Common myeloid progenitor, CD34-positive (primary cell): Measurements from ENCODE around the gene SPOCD1.
"Not testable (repeated sequence)": the region's sequence is repeated elsewhere in the genome, so short reads cannot be mapped to it uniquely, and the experiment has no call there.

ENCODE experiments used
- CTCF ChIA-PET: fragments of 350-600 bp; sonication (Branson Sonifier 250); formaldehyde crosslinking; loops from one replicate; lab custom pipeline; 2021; ENCODE audit warnings: antibody characterized with exemption; lab: Charles Lee
- POLR2A ChIA-PET: fragments of 350-600 bp; sonication (Branson Sonifier 250); formaldehyde crosslinking; loops from one replicate; lab custom pipeline; 2021; ENCODE audit warnings: antibody characterized with exemption; lab: Charles Lee
- DNase-seq, 3 donors: peaks; one replicate each; pipeline versions ENCODE4 v3.0.0 to v3.0.0-alpha.2; 2013
- H3K27ac ChIP-seq, 2 experiments: 1 replicate in 1 of 2; 2 replicates in 1 of 2; pipeline ENCODE4 v1.7.0; 2013; ENCODE audit warnings: inconsistent platforms in 2 of 2, low read length in 2 of 2, mild to moderate bottlenecking in 2 of 2, low read depth in 1 of 2, moderate library complexity in 1 of 2; ENCODE audit not compliant: severe bottlenecking in 2 of 2, insufficient read depth in 1 of 2, poor library complexity in 1 of 2
- H3K27me3 ChIP-seq, 5 experiments: replicated peaks in 2 of 5; 1 replicate in 3 of 5; 2 replicates in 2 of 5; pipeline versions ENCODE4 v1.6.1 to v1.7.0; 2013; ENCODE audit warnings: low read length in 4 of 5, mild to moderate bottlenecking in 2 of 5, moderate library complexity in 2 of 5, inconsistent platforms in 1 of 5; ENCODE audit not compliant: insufficient read depth in 5 of 5, control insufficient read depth in 4 of 5
- H3K36me3 ChIP-seq, 4 experiments: 1 replicate in 2 of 4; 2 replicates in 2 of 4; pipeline versions ENCODE4 v1.6.1 to v1.7.0; 2013; ENCODE audit warnings: low read length in 3 of 4, control low read depth in 1 of 4, mild to moderate bottlenecking in 1 of 4; ENCODE audit not compliant: control insufficient read depth in 4 of 4, insufficient read depth in 4 of 4
- H3K4me1 ChIP-seq, 4 experiments: 1 replicate in 3 of 4; 2 replicates in 1 of 4; pipeline versions ENCODE4 v1.6.1 to v1.7.1; 2013; ENCODE audit warnings: low read length in 3 of 4, mild to moderate bottlenecking in 3 of 4, control low read depth in 1 of 4, inconsistent platforms in 1 of 4, moderate library complexity in 1 of 4; ENCODE audit not compliant: control insufficient read depth in 4 of 4, insufficient read depth in 4 of 4; ENCODE audit errors: control extremely low read depth in 1 of 4
- H3K4me3 ChIP-seq, 7 experiments: 1 replicate in 4 of 7; 2 replicates in 3 of 7; pipeline versions ENCODE4 v1.5.1 to v1.7.0; 2013; ENCODE audit warnings: mild to moderate bottlenecking in 7 of 7, low read length in 6 of 7, moderate library complexity in 6 of 7, inconsistent platforms in 2 of 7, low read depth in 2 of 7, control low read depth in 1 of 7; ENCODE audit not compliant: insufficient read depth in 4 of 7, control insufficient read depth in 1 of 7; ENCODE audit errors: extremely low read depth in 1 of 7
- H3K9me3 ChIP-seq, 5 experiments: 1 replicate in 4 of 5; 2 replicates in 1 of 5; pipeline versions ENCODE4 v1.6.1 to v1.7.1; 2013; ENCODE audit warnings: low read length in 4 of 5, mild to moderate bottlenecking in 2 of 5, inconsistent platforms in 1 of 5, low read depth in 1 of 5, moderate library complexity in 1 of 5; ENCODE audit not compliant: control insufficient read depth in 4 of 5, insufficient read depth in 2 of 5; ENCODE audit errors: control extremely low read depth in 1 of 5
- WGBS: methylation state at CpG from one replicate; pipeline ENCODE4 v1.1.5; 2013; ENCODE audit not compliant: insufficient coverage; 5-methylcytosine and 5-hydroxymethylcytosine counted together

Gene SPOCD1

GRCh38 chr1:31830511-31830910 lies 14.7 kb upstream of the SPOCD1 start:
- H3K9me3 ChIP-seq, result no peaks in the 10 kb centered on the region
- no peaks in the 10 kb centered on the region for H3K36me3 ChIP-seq
- no peaks in the 10 kb centered on the region for H3K27me3 ChIP-seq
- H3K4me3 ChIP-seq, result no peak overlapping the region
- no peak for DNase-seq
- ChIA-PET CTCF (no interaction called here), POLR2A (no interaction called here)
- 97% methylated on average over 8 of the region's 8 CpGs for WGBS
- H3K27ac ChIP-seq, result no peak overlapping the region
- peaks cover 12 to 25% (median 20%) of the 10 kb centered on the region in 4 experiments for H3K4me1 ChIP-seq

- Histone ChIP-seq H3K4me3 (no peak overlapping the region), H3K27ac (no peak overlapping the region), H3K36me3 (no peaks in the 10 kb centered on the region), H3K9me3 (no peaks in the 10 kb centered on the region), H3K27me3 (no peaks in the 10 kb centered on the region), H3K4me1 (peaks cover 12 to 25% (median 20%) of the 10 kb centered on the region in 4 experiments)
- 87% methylated on average over 8 of the region's 10 CpGs for WGBS
- DNase-seq, result no peak
- ChIA-PET POLR2A (no interaction called here), CTCF (no interaction called here)
Observed at GRCh38 chr1:31830065-31830464, 14.2 kb upstream of the SPOCD1 start.

GRCh38 chr1:31828926-31829690 lies 13.3 kb upstream of the SPOCD1 start:
- Histone ChIP-seq H3K27me3 (no peaks in the 10 kb centered on the region), H3K4me1 (peaks cover 12 to 25% (median 20%) of the 10 kb centered on the region in 4 experiments), H3K4me3 (no peak overlapping the region), H3K9me3 (no peaks in the 10 kb centered on the region), H3K27ac (no peak overlapping the region), H3K36me3 (no peaks in the 10 kb centered on the region)
- POLR2A ChIA-PET, result interaction anchor here (0.5 kb wide), 1 partner anchor 78 kb away, joined by 6 read pairs; no protein-coding TSS in a partner anchor
- CTCF ChIA-PET, result interaction anchor here (1.0 kb wide), 1 partner anchor 14 kb away, joined by 3 read pairs; no protein-coding TSS in a partner anchor
- no peak for DNase-seq
- WGBS, result 99% methylated on average over 12 of the region's 15 CpGs

- no peak overlapping the region for H3K4me3 ChIP-seq
- no peak for DNase-seq
- ChIA-PET CTCF (interaction anchor here (0.9 kb wide), 1 partner anchor 8 kb away, joined by 4 read pairs; no protein-coding TSS in a partner anchor), POLR2A (interaction anchor here (0.5 kb wide), 1 partner anchor 79 kb away, joined by 6 read pairs; no protein-coding TSS in a partner anchor)
- H3K9me3 ChIP-seq, result no peaks in the 10 kb centered on the region
- H3K27ac ChIP-seq, result no peak overlapping the region
- peaks cover 12 to 25% (median 20%) of the 10 kb centered on the region in 4 experiments for H3K4me1 ChIP-seq
- H3K27me3 ChIP-seq, result no peaks in the 10 kb centered on the region
- WGBS, result 87% methylated on average over 8 of the region's 8 CpGs
- H3K36me3 ChIP-seq, result no peaks in the 10 kb centered on the region
Observed at GRCh38 chr1:31828341-31828740, 12.5 kb upstream of the SPOCD1 start.

- H3K4me3 ChIP-seq, result no peak overlapping the region
- no peaks in the 10 kb centered on the region for H3K9me3 ChIP-seq
- ChIA-PET CTCF (interaction anchor here (0.9 to 1.4 kb wide), 3 partner anchors 9 to 35 kb away, joined by 3 to 4 read pairs (median 4); partner anchors contain the start of gene SPOCD1), POLR2A (no interaction called here)
- no peaks in the 10 kb centered on the region for H3K27me3 ChIP-seq
- no peak for DNase-seq
- H3K27ac ChIP-seq, result no peak overlapping the region
- 97% methylated on average over 4 of the region's 4 CpGs for WGBS
- no peaks in the 10 kb centered on the region for H3K36me3 ChIP-seq
- peaks cover 12 to 25% (median 20%) of the 10 kb centered on the region in 4 experiments for H3K4me1 ChIP-seq
Observed at GRCh38 chr1:31823780-31824179, 8.0 kb upstream of the SPOCD1 start.

- Histone ChIP-seq H3K4me1 (peaks cover 12 to 21% (median 16%) of the 10 kb centered on the region in 4 experiments), H3K4me3 (no peak overlapping the region), H3K27ac (no peak overlapping the region), H3K9me3 (no peaks in the 10 kb centered on the region), H3K27me3 (no peaks in the 10 kb centered on the region), H3K36me3 (no peaks in the 10 kb centered on the region)
- 92% methylated on average over 2 of the region's 3 CpGs for WGBS
- CTCF ChIA-PET, result interaction anchor here (1.2 kb wide), 1 partner anchor 8 kb away, joined by 4 read pairs; the partner anchor contains the start of gene SPOCD1
- POLR2A ChIA-PET, result no interaction called here
- no peak for DNase-seq
Observed at GRCh38 chr1:31822766-31823165, 6.9 kb upstream of the SPOCD1 start.

- H3K27ac ChIP-seq, H3K36me3 ChIP-seq, H3K4me1 ChIP-seq, H3K4me3 ChIP-seq, DNase-seq, H3K27me3 ChIP-seq, H3K9me3 ChIP-seq, POLR2A ChIA-PET: not testable (repeated sequence)
- CTCF ChIA-PET, result interaction anchor here (1.0 kb wide), 1 partner anchor 8 kb away, joined by 3 read pairs; no protein-coding TSS in a partner anchor
- WGBS, result 94% methylated on average over 7 of the region's 7 CpGs
Observed at GRCh38 chr1:31820196-31820595, 4.4 kb upstream of the SPOCD1 start.
